Liver (tissue), 9 donors: ENCODE results near the gene TIMM17B. TPM values are rescaled to one million over a fixed set of nuclear protein-coding genes. Genes with fewer than 3 reads are reported as not detected.

ENCODE experiments used
- DNase-seq: peaks from one replicate; pipeline ENCODE4 v3.0.0-alpha.2; 2017; ENCODE audit warnings: low spot score
- H3K27ac ChIP-seq, 2 donors: one replicate each; pipeline ENCODE4 v1.7.0; 2013; ENCODE audit warnings: inconsistent platforms in 2 of 2, low read length in 2 of 2, control low read depth in 1 of 2, low read depth in 1 of 2, mild to moderate bottlenecking in 1 of 2
- H3K27me3 ChIP-seq, 4 donors: one replicate each; pipeline versions ENCODE4 v1.6.1 to v1.7.0; 2013; ENCODE audit warnings: low read length in 3 of 4, inconsistent platforms in 1 of 4, mild to moderate bottlenecking in 1 of 4, moderate library complexity in 1 of 4; ENCODE audit not compliant: control insufficient read depth in 4 of 4, insufficient read depth in 4 of 4
- H3K36me3 ChIP-seq, 4 donors: one replicate each; pipeline versions ENCODE4 v1.6.1 to v1.7.0; 2013; ENCODE audit warnings: low read length in 3 of 4, mild to moderate bottlenecking in 3 of 4, low read depth in 1 of 4, moderate library complexity in 1 of 4; ENCODE audit not compliant: control insufficient read depth in 4 of 4, insufficient read depth in 3 of 4
- H3K4me1 ChIP-seq, 4 donors: one replicate each; pipeline versions ENCODE4 v1.6.1 to v1.7.0; 2013; ENCODE audit warnings: low read length in 3 of 4, mild to moderate bottlenecking in 3 of 4, moderate library complexity in 1 of 4; ENCODE audit not compliant: control insufficient read depth in 4 of 4, insufficient read depth in 4 of 4
- H3K4me3 ChIP-seq, 3 donors: one replicate each; pipeline versions ENCODE4 v1.6.1 to v1.7.0; 2013; ENCODE audit warnings: low read length in 3 of 3, control low read depth in 1 of 3, low read depth in 1 of 3, mild to moderate bottlenecking in 1 of 3
- H3K9ac ChIP-seq, 2 donors: one replicate each; pipeline ENCODE4 v1.7.0; 2013; ENCODE audit warnings: low read length in 2 of 2, mild to moderate bottlenecking in 2 of 2, moderate library complexity in 2 of 2, control low read depth in 1 of 2, low read depth in 1 of 2
- H3K9me3 ChIP-seq, 4 donors: one replicate each; pipeline versions ENCODE4 v1.6.1 to v1.7.0; 2013; ENCODE audit warnings: low read length in 3 of 4; ENCODE audit not compliant: control insufficient read depth in 4 of 4
- ATF3 ChIP-seq: IDR thresholded peaks from 2 replicates; pipeline ENCODE4 v1.6.1; 2016; ENCODE audit warnings: antibody characterized with exemption
- CTCF ChIP-seq: fragments of 150-350 bp; IDR thresholded peaks from 2 replicates; pipeline ENCODE4 v1.5.1; 2017; ENCODE audit warnings: improper control_type of control experiment, low read depth, low read length; ENCODE audit not compliant: missing input control
- EGR1 ChIP-seq, 2 donors: IDR thresholded peaks; 2 replicates each; pipeline ENCODE4 v1.6.1; 2016 to 2018; ENCODE audit warnings: antibody characterized with exemption in 2 of 2, low read depth in 2 of 2
- FOXA1 ChIP-seq: IDR thresholded peaks from 2 replicates; pipeline ENCODE4 v1.6.1; 2016; ENCODE audit warnings: antibody characterized with exemption
- FOXA2 ChIP-seq: IDR thresholded peaks from 2 replicates; pipeline ENCODE4 v1.6.1; 2016; ENCODE audit warnings: antibody characterized with exemption
- GABPA ChIP-seq, 2 donors: IDR thresholded peaks in 1 of 2; conservative IDR thresholded peaks in 1 of 2; 2 replicates each; pipeline ENCODE4 v1.6.1; 2016; ENCODE audit warnings: antibody characterized with exemption in 2 of 2, mild to moderate bottlenecking in 1 of 2, moderate library complexity in 1 of 2
- HNF4A ChIP-seq, 2 donors: conservative IDR thresholded peaks; 2 replicates each; pipeline ENCODE4 v1.6.1; 2016; ENCODE audit warnings: antibody characterized with exemption in 2 of 2, mild to moderate bottlenecking in 2 of 2
- HNF4G ChIP-seq: IDR thresholded peaks from 2 replicates; pipeline ENCODE4 v1.6.1; 2016; ENCODE audit warnings: antibody characterized with exemption
- JUND ChIP-seq, 2 donors: IDR thresholded peaks; 2 replicates each; pipeline ENCODE4 v1.6.1; 2016; ENCODE audit warnings: antibody characterized with exemption in 2 of 2
- MAX ChIP-seq: IDR thresholded peaks from 2 replicates; pipeline ENCODE4 v1.6.1; 2016; ENCODE audit warnings: antibody characterized with exemption
- RAD21 ChIP-seq, 2 donors: IDR thresholded peaks; 2 replicates each; pipeline ENCODE4 v1.6.1; 2016; ENCODE audit warnings: antibody characterized with exemption in 2 of 2, mild to moderate bottlenecking in 2 of 2
- RXRA ChIP-seq, 2 donors: IDR thresholded peaks; 2 replicates each; pipeline ENCODE4 v1.6.1; 2017 to 2018; ENCODE audit warnings: antibody characterized with exemption in 2 of 2, mild to moderate bottlenecking in 1 of 2
- SP1 ChIP-seq: IDR thresholded peaks from 2 replicates; pipeline ENCODE4 v1.6.1; 2018; ENCODE audit warnings: antibody characterized with exemption, mild to moderate bottlenecking
- YY1 ChIP-seq: IDR thresholded peaks from 2 replicates; pipeline ENCODE4 v1.6.1; 2016; ENCODE audit warnings: antibody characterized with exemption, mild to moderate bottlenecking
- ZBTB33 ChIP-seq: IDR thresholded peaks from 2 replicates; pipeline ENCODE4 v1.6.1; 2016; ENCODE audit warnings: antibody characterized with exemption
- WGBS: extraction: QIAGEN DNeasy Blood & Tissue Kit; methylation state at CpG from one replicate; pipeline ENCODE4 v1.1.7; 2013; 5-methylcytosine and 5-hydroxymethylcytosine counted together
- polyA plus RNA-seq, 2 donors: library from polyadenylated mRNA; stranded (reverse) in 1 of 2; unstranded in 1 of 2; fragments of 200-250 nt in 1 of 2; fragments of >200 nt in 1 of 2; fragmentation: Nextera tagmentation in 1 of 2; extraction: Ambion mirVana in 1 of 2; gene quantifications; one replicate each; pipeline versions ENCODE4 v1.2.1 to v1.2.3, GENCODE V29; 2013 to 2015
- total RNA-seq, 2 donors: library from RNA; depleted of rRNA; stranded (reverse); fragments of >200 nt; gene quantifications; one replicate each; pipeline ENCODE4 v1.2.3, GENCODE V29; 2014
- donor health status: healthy.
- donor health status: healthy.
- donor health status: healthy.
- donor health status: healthy.
- donor health status: healthy.

The TIMM17B gene
- total and polyA plus RNA-seq, 4 donors = 22.8 to 53.1 (median 30.0) TPM

- Histone ChIP-seq H3K9me3 (no peaks in the 10 kb centered on the region), H3K27me3 (no peaks in the 10 kb centered on the region), H3K4me3 (no peak overlapping the region), H3K36me3 (peaks cover 3 to 26% (median 6%) of the 10 kb centered on the region in 4 donors), H3K27ac (no peak overlapping the region), H3K9ac (no peak overlapping the region), H3K4me1 (peaks cover 0 to 10% (median 1%) of the 10 kb centered on the region in 4 donors)
- no peak for TF ChIP-seq GABPA (IDR thresholded peaks at IDR 0.05 in 1 of 2, conservative IDR thresholded peaks at IDR 0.05 in 1 of 2)
- TF ChIP-seq HNF4A (conservative IDR thresholded peaks at IDR 0.05) = no peak
- no peak for TF ChIP-seq SP1
- TF ChIP-seq MAX = no peak
- TF ChIP-seq EGR1 (IDR thresholded peaks at IDR 0.05; ENCODE audit: low read depth in 2 of 2) = no peak
- TF ChIP-seq FOXA1 = no peak
- no peak for TF ChIP-seq RXRA (IDR thresholded peaks at IDR 0.05)
- DNase-seq = no peak
- 89% methylated on average over 5 of the region's 5 CpGs for WGBS
These were observed 26.7 kb upstream of the TIMM17B start for GRCh38 chrX:48924270-48924669.

- Histone ChIP-seq H3K36me3 (peaks cover 3 to 26% (median 6%) of the 10 kb centered on the region in 4 donors), H3K9ac (no peak overlapping the region), H3K4me1 (peaks cover 0 to 12% (median 1%) of the 10 kb centered on the region in 4 donors), H3K27me3 (no peaks in the 10 kb centered on the region), H3K4me3 (no peak overlapping the region), H3K9me3 (no peaks in the 10 kb centered on the region), H3K27ac (no peak overlapping the region)
- TF ChIP-seq FOXA1 (no peak), MAX (no peak), ZBTB33 (no peak), CTCF (no peak), GABPA (IDR thresholded peaks at IDR 0.05 in 1 of 2, conservative IDR thresholded peaks at IDR 0.05 in 1 of 2) (no peak), RAD21 (IDR thresholded peaks at IDR 0.05) (no peak), HNF4A (conservative IDR thresholded peaks at IDR 0.05) (no peak), JUND (IDR thresholded peaks at IDR 0.05) (no peak), ATF3 (no peak), YY1 (no peak), EGR1 (IDR thresholded peaks at IDR 0.05; ENCODE audit: low read depth in 2 of 2) (no peak), RXRA (IDR thresholded peaks at IDR 0.05) (no peak), HNF4G (no peak), FOXA2 (no peak)
- WGBS = 91% methylated on average over 13 of the region's 13 CpGs
- DNase-seq = no peak
These were observed 26.2 kb upstream of the TIMM17B start for GRCh38 chrX:48923771-48924170.
